GM21515 (cell line): ENCODE measurements around the gene ALCAM.
"Not testable (repeated sequence)": the region's sequence is repeated elsewhere in the genome, so short reads cannot be mapped to it uniquely, and the experiment has no call there.

Source experiments
- ATAC-seq: cut with Tn5 transposase; IDR thresholded peaks from one replicate; pipeline ENCODE4 v1.9.1; 2021; ENCODE audit not compliant: unreplicated experiment

ALCAM gene

GRCh38 chr3:105579439-105579838 lies 212.7 kb downstream of the ALCAM start:
- no peak for ATAC-seq

GRCh38 chr3:105580296-105580965 lies 213.7 kb downstream of the ALCAM start:
- no peak for ATAC-seq

GRCh38 chr3:105582015-105582414 lies 215.3 kb downstream of the ALCAM start:
- no peak for ATAC-seq

GRCh38 chr3:105584003-105584790 lies 217.5 kb downstream of the ALCAM start:
- no peak for ATAC-seq

GRCh38 chr3:105593315-105593714 lies 226.6 kb downstream of the ALCAM start:
- no peak for ATAC-seq

GRCh38 chr3:105594219-105594618 lies 227.5 kb downstream of the ALCAM start:
- no peak for ATAC-seq

- ATAC-seq = no peak
Observed at GRCh38 chr3:105598042-105598796, 231.5 kb downstream of the ALCAM start.

GRCh38 chr3:105599350-105599749 lies 232.6 kb downstream of the ALCAM start:
- ATAC-seq = no peak

- not testable (repeated sequence) for ATAC-seq
Observed at GRCh38 chr3:105601756-105602155, 235.0 kb downstream of the ALCAM start.

- not testable (repeated sequence) for ATAC-seq
Observed at GRCh38 chr3:105602286-105602685, 235.6 kb downstream of the ALCAM start.

GRCh38 chr3:105603516-105603915 lies 236.8 kb downstream of the ALCAM start:
- ATAC-seq = not testable (repeated sequence)

GRCh38 chr3:105606016-105606415 lies 239.3 kb downstream of the ALCAM start:
- no peak for ATAC-seq

- no peak for ATAC-seq
Observed at GRCh38 chr3:105608623-105609022, 241.9 kb downstream of the ALCAM start.

- ATAC-seq = no peak
Observed at GRCh38 chr3:105610473-105610872, 243.8 kb downstream of the ALCAM start.

- ATAC-seq = no peak
Observed at GRCh38 chr3:105611304-105612192, 244.8 kb downstream of the ALCAM start.

GRCh38 chr3:105613120-105613519 lies 246.4 kb downstream of the ALCAM start:
- ATAC-seq = no peak

- ATAC-seq = no peak
Observed at GRCh38 chr3:105614288-105615030, 247.8 kb downstream of the ALCAM start.

GRCh38 chr3:105615814-105616213 lies 249.1 kb downstream of the ALCAM start:
- ATAC-seq = no peak

- no peak for ATAC-seq
Observed at GRCh38 chr3:105616374-105617121, 249.8 kb downstream of the ALCAM start.
